Endothelial cell of umbilical vein (primary cell): Measurements from ENCODE around the gene B3GALNT2.

Experiments used
- CTCF ChIP-seq, 2 donors: IDR thresholded peaks; 1 replicate in 1 of 2; 2 replicates in 1 of 2; pipeline ENCODE4 v1.5.1; 2011; ENCODE audit warnings: low read length in 2 of 2, mild to moderate bottlenecking in 2 of 2, moderate library complexity in 2 of 2, control low read depth in 1 of 2, inconsistent platforms in 1 of 2, low read depth in 1 of 2; ENCODE audit not compliant: insufficient read depth in 1 of 2; ENCODE audit errors: extremely low read depth in 1 of 2
- EZH2 ChIP-seq: IDR thresholded peaks from 2 replicates; pipeline ENCODE4 v1.6.1; 2012; ENCODE audit warnings: borderline replicate concordance, low read depth, mild to moderate bottlenecking, moderate library complexity, low read length, inconsistent platforms; ENCODE audit not compliant: severe bottlenecking
- FOS ChIP-seq: IDR thresholded peaks from 2 replicates; pipeline ENCODE4 v1.6.1; 2011; ENCODE audit warnings: mild to moderate bottlenecking, low read length, moderate library complexity, borderline replicate concordance; ENCODE audit not compliant: insufficient read depth
- GATA2 ChIP-seq: IDR thresholded peaks from 2 replicates; pipeline ENCODE4 v1.7.0; 2011; ENCODE audit warnings: low read depth, mild to moderate bottlenecking, moderate library complexity, mixed read lengths, low read length; ENCODE audit not compliant: insufficient read length, insufficient read depth
- JUN ChIP-seq: IDR thresholded peaks from 2 replicates; pipeline ENCODE4 v1.6.1; 2011; ENCODE audit warnings: borderline replicate concordance, low read depth; ENCODE audit not compliant: insufficient read length, insufficient read depth
- MAX ChIP-seq: IDR thresholded peaks from 2 replicates; pipeline ENCODE4 v1.6.1; 2011; ENCODE audit not compliant: insufficient read depth, insufficient read length
- MYC ChIP-seq: IDR thresholded peaks from one replicate; pipeline ENCODE4 v1.6.1; 2011; ENCODE audit warnings: mild to moderate bottlenecking, low read depth, low read length
- POLR2A ChIP-seq: IDR thresholded peaks from 2 replicates; pipeline ENCODE4 v1.6.1; 2012; ENCODE audit warnings: low read depth, mild to moderate bottlenecking, control low read depth, low read length
- POLR2AphosphoS5 ChIP-seq: IDR thresholded peaks from 2 replicates; pipeline ENCODE4 v1.6.1; 2012; ENCODE audit warnings: low read depth, mild to moderate bottlenecking, control low read depth, low read length, moderate library complexity; ENCODE audit not compliant: insufficient read depth

- TF ChIP-seq MAX: no peak
- no peak for TF ChIP-seq FOS
- no peak for TF ChIP-seq EZH2
- TF ChIP-seq CTCF (IDR thresholded peaks at IDR 0.05; ENCODE audit: extremely low read depth in 1 of 2, insufficient read depth in 1 of 2, low read depth in 1 of 2, low read length in 2 of 2): no peak
- no peak for TF ChIP-seq POLR2AphosphoS5
- TF ChIP-seq POLR2A: no peak
- TF ChIP-seq GATA2: no peak
- no peak for TF ChIP-seq MYC
- no peak for TF ChIP-seq JUN
These were observed 23.1 kb upstream of the B3GALNT2 start for GRCh38 chr1:235527196-235527814.
